Measurements from ENCODE around the gene TGFBR2. TPM values are rescaled to one million over a fixed set of nuclear protein-coding genes. Genes with fewer than 3 reads are reported as not detected.

Gene TGFBR2
- total RNA-seq, 4 donors from 2014 or later: 95.3 to 255 (median 211) TPM

GRCh38 chr3:30628205-30628900 lies 22.0 kb downstream of the TGFBR2 start:
- intact Hi-C loops (cut with DNase I; ENCODE audit: low total_unique reads): no loop called here
- peaks cover 6 to 15% of the 10 kb centered on the region in 2 donors for H3K4me1 ChIP-seq
- H3K4me3 ChIP-seq: no peak overlapping the region
- TF ChIP-seq, protein P1, sequence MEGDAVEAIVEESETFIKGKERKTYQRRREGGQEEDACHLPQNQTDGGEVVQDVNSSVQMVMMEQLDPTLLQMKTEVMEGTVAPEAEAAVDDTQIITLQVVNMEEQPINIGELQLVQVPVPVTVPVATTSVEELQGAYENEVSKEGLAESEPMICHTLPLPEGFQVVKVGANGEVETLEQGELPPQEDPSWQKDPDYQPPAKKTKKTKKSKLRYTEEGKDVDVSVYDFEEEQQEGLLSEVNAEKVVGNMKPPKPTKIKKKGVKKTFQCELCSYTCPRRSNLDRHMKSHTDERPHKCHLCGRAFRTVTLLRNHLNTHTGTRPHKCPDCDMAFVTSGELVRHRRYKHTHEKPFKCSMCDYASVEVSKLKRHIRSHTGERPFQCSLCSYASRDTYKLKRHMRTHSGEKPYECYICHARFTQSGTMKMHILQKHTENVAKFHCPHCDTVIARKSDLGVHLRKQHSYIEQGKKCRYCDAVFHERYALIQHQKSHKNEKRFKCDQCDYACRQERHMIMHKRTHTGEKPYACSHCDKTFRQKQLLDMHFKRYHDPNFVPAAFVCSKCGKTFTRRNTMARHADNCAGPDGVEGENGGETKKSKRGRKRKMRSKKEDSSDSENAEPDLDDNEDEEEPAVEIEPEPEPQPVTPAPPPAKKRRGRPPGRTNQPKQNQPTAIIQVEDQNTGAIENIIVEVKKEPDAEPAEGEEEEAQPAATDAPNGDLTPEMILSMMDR (IDR thresholded peaks at IDR 0.05): no peak
- TF ChIP-seq POLR2A (IDR thresholded peaks at IDR 0.05): no peak
- H3K36me3 ChIP-seq: no peaks in the 10 kb centered on the region
- DNase-seq: no peak
- H3K27ac ChIP-seq: peak overlapping the region; percentile 55 to 82
- H3K9me3 ChIP-seq: no peaks in the 10 kb centered on the region
- H3K27me3 ChIP-seq: no peaks in the 10 kb centered on the region

GRCh38 chr3:30628901-30629590 lies 22.6 kb downstream of the TGFBR2 start:
- intact Hi-C loops (cut with DNase I; ENCODE audit: low total_unique reads): no loop called here
- peak overlapping the region; percentile 55 to 82 for H3K27ac ChIP-seq
- H3K4me3 ChIP-seq: no peak overlapping the region
- no peak for DNase-seq
- no peak for TF ChIP-seq POLR2A (IDR thresholded peaks at IDR 0.05)
- TF ChIP-seq, protein P1 (IDR thresholded peaks at IDR 0.05): peak in 1 of 4 experiments; percentile 19
- no peaks in the 10 kb centered on the region for H3K9me3 ChIP-seq
- no peaks in the 10 kb centered on the region for H3K36me3 ChIP-seq
- H3K27me3 ChIP-seq: no peaks in the 10 kb centered on the region
- H3K4me1 ChIP-seq: peaks cover 6 to 22% of the 10 kb centered on the region in 2 donors

- intact Hi-C loops (cut with DNase I; ENCODE audit: low total_unique reads): no loop called here
- H3K27me3 ChIP-seq: no peaks in the 10 kb centered on the region
- H3K9me3 ChIP-seq: no peaks in the 10 kb centered on the region
- peak overlapping the region; percentile 55 to 82 for H3K27ac ChIP-seq
- no peaks in the 10 kb centered on the region for H3K36me3 ChIP-seq
- H3K4me1 ChIP-seq: peaks cover 8 to 29% of the 10 kb centered on the region in 2 donors
- no peak overlapping the region for H3K4me3 ChIP-seq
- DNase-seq: no peak
- TF ChIP-seq POLR2A (IDR thresholded peaks at IDR 0.05): no peak
- TF ChIP-seq, protein P1 (IDR thresholded peaks at IDR 0.05): no peak
Measured at GRCh38 chr3:30629746-30630145, 23.3 kb downstream of the TGFBR2 start.

GRCh38 chr3:30630238-30631030 lies 24.0 kb downstream of the TGFBR2 start:
- no peak for TF ChIP-seq POLR2A (IDR thresholded peaks at IDR 0.05)
- TF ChIP-seq, protein P1 (IDR thresholded peaks at IDR 0.05): no peak
- Histone ChIP-seq H3K27ac (peak overlapping the region; percentile 55 to 82), H3K9me3 (no peaks in the 10 kb centered on the region), H3K27me3 (no peaks in the 10 kb centered on the region), H3K4me3 (no peak overlapping the region), H3K4me1 (peaks cover 15 to 34% of the 10 kb centered on the region in 2 donors), H3K36me3 (no peaks in the 10 kb centered on the region)
- intact Hi-C loops (cut with DNase I; ENCODE audit: low total_unique reads): no loop called here
- no peak for DNase-seq

Data from uterus (tissue), 4 donors.